Endodermal cell (in vitro differentiated cells): Measurements from ENCODE around the gene PEX6. TPM values are rescaled to one million over a fixed set of nuclear protein-coding genes. Genes with fewer than 3 reads are reported as not detected.

Experiments
- DNase-seq: peaks from one replicate; pipeline ENCODE4 v3.0.0-alpha.2; 2017
- H3K27ac ChIP-seq: 2 replicates; pipeline ENCODE4 v1.5.1; 2013; ENCODE audit warnings: mild to moderate bottlenecking, low read depth, low read length, moderate library complexity
- H3K27me3 ChIP-seq: 2 replicates; pipeline ENCODE4 v1.6.1; 2013; ENCODE audit warnings: mild to moderate bottlenecking, low read length, moderate library complexity; ENCODE audit not compliant: insufficient read depth, control insufficient read depth, poor library complexity, severe bottlenecking
- H3K36me3 ChIP-seq: 2 replicates; pipeline ENCODE4 v1.7.0; 2013; ENCODE audit warnings: mild to moderate bottlenecking, low read length, moderate library complexity; ENCODE audit not compliant: control insufficient read depth, insufficient read depth
- H3K4me1 ChIP-seq: one replicate; pipeline ENCODE4 v1.7.0; 2013; ENCODE audit warnings: low read length; ENCODE audit not compliant: control insufficient read depth, insufficient read depth
- H3K4me3 ChIP-seq: 2 replicates; pipeline ENCODE4 v1.5.1; 2013; ENCODE audit warnings: mild to moderate bottlenecking, low read length, moderate library complexity
- H3K9ac ChIP-seq: 2 replicates; pipeline ENCODE4 v1.6.1; 2013; ENCODE audit warnings: mild to moderate bottlenecking, low read length, moderate library complexity; ENCODE audit not compliant: poor library complexity, severe bottlenecking; ENCODE audit errors: extremely low read depth
- H3K9me3 ChIP-seq: 2 replicates; pipeline ENCODE4 v1.6.1; 2013; ENCODE audit warnings: mild to moderate bottlenecking, low read length, moderate library complexity; ENCODE audit not compliant: control insufficient read depth
- H3K27ac Mint-ChIP-seq: 2 replicates; pipeline ENCODE4 v1.8.0; 2020; ENCODE audit warnings: mixed read lengths
- H3K27me3 Mint-ChIP-seq: 2 replicates; pipeline ENCODE4 v1.8.0; 2021; ENCODE audit warnings: mild to moderate bottlenecking, mixed read lengths; ENCODE audit not compliant: insufficient read depth
- H3K36me3 Mint-ChIP-seq: 2 replicates; pipeline ENCODE4 v1.8.0; 2020; ENCODE audit warnings: low read depth, mixed read lengths
- H3K4me1 Mint-ChIP-seq: 2 replicates; pipeline ENCODE4 v1.8.0; 2020; ENCODE audit warnings: mixed read lengths
- H3K4me3 Mint-ChIP-seq: 2 replicates; pipeline ENCODE4 v1.8.0; 2020; ENCODE audit warnings: mild to moderate bottlenecking, moderate library complexity, mixed read lengths
- H3K9me3 Mint-ChIP-seq: 2 replicates; pipeline ENCODE4 v1.8.0; 2020; ENCODE audit warnings: mild to moderate bottlenecking, mixed read lengths
- WGBS, 2 experiments: methylation state at CpG; one replicate each; pipeline versions ENCODE4 v1.1.5 to v1.1.7; 2013; ENCODE audit warnings: missing lambda C conversion rate in 2 of 2, mixed read lengths in 1 of 2; ENCODE audit not compliant: insufficient coverage in 1 of 2, insufficient read length in 1 of 2; 5-methylcytosine and 5-hydroxymethylcytosine counted together
- total RNA-seq, 2 donors: library from RNA; stranded (reverse); fragmentation: NEBNext Ultra II Directional in 1 of 2; extraction: Animal tissue kit (Norgen Biotek cat#: 25700) in 1 of 2; gene quantifications; 2 replicates in 1 of 2; 3 replicates in 1 of 2; pipeline ENCODE4 v1.2.1, GENCODE V29; 2021
- TF ChIP-seq, protein P1 (sequence below): fragments of 200-600 bp; sonication (generic); conservative IDR thresholded peaks from 2 replicates; pipeline ENCODE4 v1.5.0; 2021; ENCODE audit warnings: antibody characterized with exemption, mild to moderate bottlenecking

The PEX6 gene
- total RNA-seq, 2 donors from 2014 or later: 17.2 to 21.4 TPM

DNA sequence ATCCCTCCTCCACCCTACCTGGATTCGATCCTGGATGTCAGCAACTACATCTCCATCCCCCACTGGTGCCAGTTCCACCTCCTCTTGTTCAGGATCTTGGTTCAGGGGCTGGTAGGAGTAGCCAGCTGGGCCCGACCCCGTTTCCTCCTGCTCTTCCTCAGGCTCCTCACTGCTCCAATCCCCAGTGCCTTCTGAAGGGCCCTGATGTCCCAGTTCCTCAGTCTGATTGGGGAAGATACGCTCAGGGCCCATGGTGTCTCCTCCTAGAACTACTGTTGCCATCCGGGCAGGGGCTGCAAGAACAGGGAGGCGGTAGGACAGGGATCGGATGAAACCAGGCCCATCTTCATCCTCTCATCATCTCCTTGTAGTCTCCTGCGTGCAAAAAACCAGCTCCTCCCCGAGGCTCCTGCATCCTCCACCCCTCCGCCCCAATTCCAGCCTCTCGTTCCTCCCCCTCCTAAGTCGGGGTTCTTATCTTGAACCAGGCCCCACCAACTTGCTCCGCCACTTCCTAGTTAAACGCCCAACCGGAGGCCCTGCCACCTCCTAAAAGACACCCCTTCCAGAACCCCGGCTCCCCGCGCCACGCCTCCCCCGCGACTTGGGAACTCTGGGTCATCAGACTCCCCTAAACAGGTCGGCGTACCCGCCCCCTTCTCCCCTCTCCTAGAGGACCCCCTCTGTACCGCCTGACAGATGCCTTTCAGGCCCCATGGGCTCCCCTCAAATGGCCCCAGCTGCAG is 34.3 kb upstream of the PEX6 start:
- Mint-ChIP-seq H3K4me1 (peaks cover 27% of the 10 kb centered on the region), H3K9me3 (no peaks in the 10 kb centered on the region), H3K27ac (peak overlapping the region; percentile 83), H3K27me3 (peaks cover 1% of the 10 kb centered on the region), H3K36me3 (peaks cover 53% of the 10 kb centered on the region), H3K4me3 (peak overlapping the region; percentile 85)
- WGBS, 2 experiments: 9% methylated on average over 17 to 25 of the region's 25 CpGs
- no peaks in the 10 kb centered on the region for H3K27me3 ChIP-seq
- no peak for DNase-seq
- H3K4me1 ChIP-seq: peaks cover 8% of the 10 kb centered on the region
- peak overlapping the region; percentile 77 for H3K9ac ChIP-seq
- H3K9me3 ChIP-seq: no peaks in the 10 kb centered on the region
- peak overlapping the region; percentile 96 for H3K4me3 ChIP-seq
- peaks cover 58% of the 10 kb centered on the region for H3K36me3 ChIP-seq
- TF ChIP-seq, protein P1, sequence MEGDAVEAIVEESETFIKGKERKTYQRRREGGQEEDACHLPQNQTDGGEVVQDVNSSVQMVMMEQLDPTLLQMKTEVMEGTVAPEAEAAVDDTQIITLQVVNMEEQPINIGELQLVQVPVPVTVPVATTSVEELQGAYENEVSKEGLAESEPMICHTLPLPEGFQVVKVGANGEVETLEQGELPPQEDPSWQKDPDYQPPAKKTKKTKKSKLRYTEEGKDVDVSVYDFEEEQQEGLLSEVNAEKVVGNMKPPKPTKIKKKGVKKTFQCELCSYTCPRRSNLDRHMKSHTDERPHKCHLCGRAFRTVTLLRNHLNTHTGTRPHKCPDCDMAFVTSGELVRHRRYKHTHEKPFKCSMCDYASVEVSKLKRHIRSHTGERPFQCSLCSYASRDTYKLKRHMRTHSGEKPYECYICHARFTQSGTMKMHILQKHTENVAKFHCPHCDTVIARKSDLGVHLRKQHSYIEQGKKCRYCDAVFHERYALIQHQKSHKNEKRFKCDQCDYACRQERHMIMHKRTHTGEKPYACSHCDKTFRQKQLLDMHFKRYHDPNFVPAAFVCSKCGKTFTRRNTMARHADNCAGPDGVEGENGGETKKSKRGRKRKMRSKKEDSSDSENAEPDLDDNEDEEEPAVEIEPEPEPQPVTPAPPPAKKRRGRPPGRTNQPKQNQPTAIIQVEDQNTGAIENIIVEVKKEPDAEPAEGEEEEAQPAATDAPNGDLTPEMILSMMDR: no peak
- no peak overlapping the region for H3K27ac ChIP-seq

DNA sequence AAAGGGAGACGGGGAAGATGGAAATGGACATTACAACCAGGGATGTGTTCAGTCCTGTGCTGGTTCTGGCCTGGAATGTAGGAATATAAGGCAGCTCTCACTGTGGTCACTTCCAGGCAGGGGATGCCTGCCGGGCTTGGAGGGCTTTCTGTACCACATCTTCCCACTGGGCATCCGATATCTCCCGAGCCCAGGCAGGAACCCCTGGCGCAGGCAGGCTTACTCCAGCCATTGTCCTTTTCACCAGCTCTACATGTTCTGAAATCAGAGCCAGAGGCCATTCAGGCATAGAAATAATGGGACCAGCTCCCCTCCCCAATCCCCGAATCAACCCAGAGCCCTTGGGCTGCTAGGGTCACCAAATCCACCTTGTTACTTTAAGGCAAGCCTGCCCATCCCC is 33.4 kb upstream of the PEX6 start:
- H3K9me3 ChIP-seq: no peaks in the 10 kb centered on the region
- WGBS, 2 experiments: 89 to 93% methylated on average over 2 to 6 of the region's 6 CpGs
- H3K4me1 ChIP-seq: peaks cover 8% of the 10 kb centered on the region
- Mint-ChIP-seq H3K4me3 (peak overlapping the region; percentile 85), H3K9me3 (no peaks in the 10 kb centered on the region), H3K27me3 (peaks cover 1% of the 10 kb centered on the region), H3K27ac (no peak overlapping the region), H3K36me3 (peaks cover 53% of the 10 kb centered on the region), H3K4me1 (peaks cover 27% of the 10 kb centered on the region)
- no peak for DNase-seq
- H3K27ac ChIP-seq: no peak overlapping the region
- H3K36me3 ChIP-seq: peaks cover 58% of the 10 kb centered on the region
- H3K9ac ChIP-seq: no peak overlapping the region
- H3K4me3 ChIP-seq: peak overlapping the region; percentile 96
- no peaks in the 10 kb centered on the region for H3K27me3 ChIP-seq
- TF ChIP-seq, protein P1: no peak

DNA sequence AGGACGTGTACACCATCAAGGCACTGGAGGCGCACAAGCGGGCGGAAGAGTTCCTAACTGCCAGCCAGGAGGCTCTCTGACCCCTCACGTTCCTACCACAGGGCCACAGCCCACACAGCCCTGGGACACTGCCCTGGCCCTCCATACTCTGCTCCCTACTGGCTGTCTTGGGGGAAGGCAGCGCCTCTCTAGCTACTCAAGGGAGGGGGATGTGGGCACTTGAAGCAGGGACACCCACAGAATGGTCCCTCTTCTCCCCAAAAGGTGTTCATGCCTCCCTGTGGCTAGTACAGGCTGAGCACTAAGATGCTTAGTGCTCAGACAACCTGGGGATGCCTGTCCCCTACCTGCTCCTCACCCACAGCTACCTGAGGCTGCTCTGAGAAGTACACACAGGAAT is 32.2 kb upstream of the PEX6 start:
- WGBS, 2 experiments: 89 to 92% methylated on average over 3 to 6 of the region's 6 CpGs
- Histone ChIP-seq H3K4me1 (peaks cover 8% of the 10 kb centered on the region), H3K9ac (no peak overlapping the region), H3K9me3 (no peaks in the 10 kb centered on the region), H3K27ac (no peak overlapping the region), H3K27me3 (no peaks in the 10 kb centered on the region), H3K4me3 (no peak overlapping the region), H3K36me3 (peaks cover 65% of the 10 kb centered on the region)
- Mint-ChIP-seq H3K4me1 (peaks cover 24% of the 10 kb centered on the region), H3K9me3 (no peaks in the 10 kb centered on the region), H3K36me3 (peaks cover 60% of the 10 kb centered on the region), H3K27ac (no peak overlapping the region), H3K27me3 (peaks cover 1% of the 10 kb centered on the region), H3K4me3 (no peak overlapping the region)
- TF ChIP-seq, protein P1: peak; percentile 48
- DNase-seq: peak; percentile 67
